HL-60 (cell line): ENCODE measurements around the gene HIPK4.

Experiments used
- DNase-seq, 2 experiments: peaks; one replicate each; pipeline ENCODE4 v3.0.0-alpha.2; 2010 to 2020; ENCODE audit warnings: low read depth in 1 of 2, low spot score in 1 of 2
- H3K27ac ChIP-seq: fragments of 250-450 bp; sonication (Bioruptor Pico); replicated peaks from 2 replicates; pipeline ENCODE4 v1.5.1; 2020; ENCODE audit warnings: mild to moderate bottlenecking, moderate library complexity
- H3K27me3 ChIP-seq: fragments of 250-450 bp; sonication (Bioruptor Pico); 2 replicates; pipeline ENCODE4 v1.5.1; 2021; ENCODE audit warnings: mild to moderate bottlenecking, moderate library complexity; ENCODE audit not compliant: insufficient read depth, poor library complexity, severe bottlenecking
- H3K4me3 ChIP-seq: replicated peaks from 2 replicates; pipeline ENCODE4 v1.5.1; 2011; ENCODE audit warnings: mild to moderate bottlenecking, control low read depth, low read length; ENCODE audit not compliant: insufficient read depth
- CTCF ChIP-seq: IDR thresholded peaks from one replicate; pipeline ENCODE4 v1.5.1; 2011; ENCODE audit warnings: low read length, control low read depth, inconsistent platforms; ENCODE audit not compliant: insufficient read depth
- GABPA ChIP-seq: IDR thresholded peaks from 2 replicates; pipeline ENCODE4 v1.6.1; 2012; ENCODE audit warnings: low read depth
- POLR2AphosphoS5 ChIP-seq: IDR thresholded peaks from 2 replicates; pipeline ENCODE4 v1.6.1; 2012; ENCODE audit warnings: low read depth
- REST ChIP-seq: IDR thresholded peaks from 2 replicates; pipeline ENCODE4 v1.6.1; 2012; ENCODE audit warnings: low read depth; ENCODE audit not compliant: insufficient replicate concordance
- SPI1 ChIP-seq: IDR thresholded peaks from 2 replicates; pipeline ENCODE4 v1.6.1; 2012; ENCODE audit warnings: low read depth, mild to moderate bottlenecking, borderline replicate concordance

The HIPK4 gene

GRCh38 chr19:40419066-40419612, 29.2 kb upstream of the HIPK4 start:
- Histone ChIP-seq H3K4me3 (no peak overlapping the region), H3K27ac (no peak overlapping the region), H3K27me3 (no peaks in the 10 kb centered on the region)
- DNase-seq = no peak
- TF ChIP-seq CTCF = no peak
- TF ChIP-seq REST = no peak
- TF ChIP-seq GABPA = no peak
- no peak for TF ChIP-seq SPI1
- TF ChIP-seq POLR2AphosphoS5 = no peak

GRCh38 chr19:40418040-40418439, 28.1 kb upstream of the HIPK4 start:
- Histone ChIP-seq H3K27ac (no peak overlapping the region), H3K27me3 (no peaks in the 10 kb centered on the region), H3K4me3 (no peak overlapping the region)
- TF ChIP-seq POLR2AphosphoS5 (no peak), SPI1 (no peak), CTCF (no peak), REST (no peak), GABPA (no peak)
- DNase-seq = no peak

GRCh38 chr19:40417643-40417981, 27.6 kb upstream of the HIPK4 start:
- Histone ChIP-seq H3K27me3 (no peaks in the 10 kb centered on the region), H3K27ac (no peak overlapping the region), H3K4me3 (no peak overlapping the region)
- DNase-seq = no peak
- no peak for TF ChIP-seq GABPA

- no peak overlapping the region for H3K4me3 ChIP-seq
- no peaks in the 10 kb centered on the region for H3K27me3 ChIP-seq
- no peak overlapping the region for H3K27ac ChIP-seq
- no peak for DNase-seq
- TF ChIP-seq SPI1 (no peak), REST (no peak), GABPA (no peak), POLR2AphosphoS5 (no peak), CTCF (no peak)
These were observed 27.1 kb upstream of the HIPK4 start for GRCh38 chr19:40416918-40417642.
